Measurements from ENCODE around the gene TMX1. TPM values are rescaled to one million over a fixed set of nuclear protein-coding genes. Genes with fewer than 3 reads are reported as not detected.
A peak's percentile ranks its signal among the peaks of the same experiment; 100 is the strongest.

The TMX1 gene
- total RNA-seq, 1 experiment from 2014 or later, result 46.2 TPM

DNA sequence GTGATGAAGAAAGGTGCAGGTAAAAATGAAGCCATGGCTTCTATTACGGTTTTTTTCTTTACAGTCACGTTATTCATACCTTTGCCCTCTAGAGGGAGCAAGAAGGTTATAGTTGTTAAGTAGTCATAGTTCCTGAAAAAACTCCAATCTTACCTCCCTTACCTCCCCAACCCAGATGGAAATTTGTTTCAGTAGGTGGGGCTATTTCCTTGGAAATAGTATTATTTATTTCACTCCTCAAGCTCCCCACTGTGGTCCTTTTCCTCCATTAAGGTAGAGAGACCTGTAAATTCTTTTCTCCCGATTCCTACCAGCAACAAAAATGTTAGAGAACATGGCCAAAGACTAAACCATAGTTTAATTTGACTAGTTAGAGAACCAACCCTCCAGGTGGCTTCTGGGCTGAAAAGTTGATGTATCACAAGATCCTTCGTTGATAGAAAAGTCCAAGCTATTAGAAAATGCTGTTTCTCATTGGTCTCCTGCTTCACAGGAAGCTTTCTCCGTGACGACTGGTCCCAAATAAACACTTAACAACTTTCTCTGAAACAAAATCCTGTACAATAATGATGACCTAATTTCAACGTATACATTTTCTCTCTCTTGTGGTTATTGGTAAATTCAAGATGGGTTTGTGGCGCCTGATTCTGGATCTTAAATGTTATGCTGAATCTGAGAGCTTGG is 43.5 kb downstream of the TMX1 start:
- Histone ChIP-seq H3K79me2 (ENCODE audit: insufficient read depth, low read length) (peaks cover 15% of the 10 kb centered on the region; the same call in 1 of the 2 replicates), H4K20me1 (ENCODE audit: insufficient read depth) (peaks cover 11% of the 10 kb centered on the region; the same call in 1 of the 2 replicates), H2AFZ (ENCODE audit: low read depth, low read length, poor library complexity, severe bottlenecking) (no peak overlapping the region), H3K9me2 (ENCODE audit: insufficient read depth) (no peaks in the 10 kb centered on the region), H3K27me3 (ENCODE audit: insufficient read depth, low read length) (no peaks in the 10 kb centered on the region), H3K27ac (ENCODE audit: low read depth, low read length) (no peak overlapping the region), H3K4me2 (ENCODE audit: low read length) (no peak overlapping the region), H3K4me1 (ENCODE audit: control insufficient read depth in 1 of 2, insufficient read depth in 2 of 2, low read length in 2 of 2) (no peaks in the 10 kb centered on the region), H3K9ac (ENCODE audit: low read length) (no peak overlapping the region), H3K4me3 (replicated peaks in 1 of 2; ENCODE audit: low read depth in 1 of 2, low read length in 2 of 2) (no peak overlapping the region), H3K9me3 (ENCODE audit: control insufficient read depth in 1 of 2, insufficient read depth in 1 of 2, low read depth in 1 of 2, low read length in 2 of 2) (no peaks in the 10 kb centered on the region), H3K36me3 (ENCODE audit: control insufficient read depth in 1 of 2, insufficient read depth in 2 of 2, low read length in 2 of 2) (peaks cover 2 to 17% of the 10 kb centered on the region in 2 experiments; a peak in 1 of 4 replicates)
- ChIA-PET RAD21 (ENCODE audit: low non-redundant PET in 1 of 2, low total read pairs in 2 of 2, uncharacterized antibody in 2 of 2, unreplicated experiment in 2 of 2) (no interaction called here), POLR2A (no interaction called here), CTCF (interaction anchor here (0.7 to 3.3 kb wide), 7 partner anchors 8 to 697 kb away, joined by 3 to 22 read pairs (median 4); no protein-coding TSS in a partner anchor)
- no TSS peak for BruUV-seq (replicated peaks)
- DNase-seq (ENCODE audit: low read depth, low spot score), result peak; percentile 36
- TF ChIP-seq TCF7L2 (IDR thresholded peaks at IDR 0.05; ENCODE audit: borderline replicate concordance, extremely low read depth, insufficient read depth, insufficient read length), result no peak
- no peak for TF ChIP-seq CBX3 (IDR thresholded peaks at IDR 0.05; ENCODE audit: low read depth)
- TF ChIP-seq, protein P1, sequence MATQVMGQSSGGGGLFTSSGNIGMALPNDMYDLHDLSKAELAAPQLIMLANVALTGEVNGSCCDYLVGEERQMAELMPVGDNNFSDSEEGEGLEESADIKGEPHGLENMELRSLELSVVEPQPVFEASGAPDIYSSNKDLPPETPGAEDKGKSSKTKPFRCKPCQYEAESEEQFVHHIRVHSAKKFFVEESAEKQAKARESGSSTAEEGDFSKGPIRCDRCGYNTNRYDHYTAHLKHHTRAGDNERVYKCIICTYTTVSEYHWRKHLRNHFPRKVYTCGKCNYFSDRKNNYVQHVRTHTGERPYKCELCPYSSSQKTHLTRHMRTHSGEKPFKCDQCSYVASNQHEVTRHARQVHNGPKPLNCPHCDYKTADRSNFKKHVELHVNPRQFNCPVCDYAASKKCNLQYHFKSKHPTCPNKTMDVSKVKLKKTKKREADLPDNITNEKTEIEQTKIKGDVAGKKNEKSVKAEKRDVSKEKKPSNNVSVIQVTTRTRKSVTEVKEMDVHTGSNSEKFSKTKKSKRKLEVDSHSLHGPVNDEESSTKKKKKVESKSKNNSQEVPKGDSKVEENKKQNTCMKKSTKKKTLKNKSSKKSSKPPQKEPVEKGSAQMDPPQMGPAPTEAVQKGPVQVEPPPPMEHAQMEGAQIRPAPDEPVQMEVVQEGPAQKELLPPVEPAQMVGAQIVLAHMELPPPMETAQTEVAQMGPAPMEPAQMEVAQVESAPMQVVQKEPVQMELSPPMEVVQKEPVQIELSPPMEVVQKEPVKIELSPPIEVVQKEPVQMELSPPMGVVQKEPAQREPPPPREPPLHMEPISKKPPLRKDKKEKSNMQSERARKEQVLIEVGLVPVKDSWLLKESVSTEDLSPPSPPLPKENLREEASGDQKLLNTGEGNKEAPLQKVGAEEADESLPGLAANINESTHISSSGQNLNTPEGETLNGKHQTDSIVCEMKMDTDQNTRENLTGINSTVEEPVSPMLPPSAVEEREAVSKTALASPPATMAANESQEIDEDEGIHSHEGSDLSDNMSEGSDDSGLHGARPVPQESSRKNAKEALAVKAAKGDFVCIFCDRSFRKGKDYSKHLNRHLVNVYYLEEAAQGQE (IDR thresholded peaks at IDR 0.05; ENCODE audit: low read depth), result no peak
- TF ChIP-seq SP1 (IDR thresholded peaks at IDR 0.05; ENCODE audit: low read depth), result no peak
- no peak for TF ChIP-seq ZNF274 (IDR thresholded peaks at IDR 0.05; ENCODE audit: low read depth, low read length)
- no peak for TF ChIP-seq POLR2AphosphoS5 (IDR thresholded peaks at IDR 0.05; ENCODE audit: low read depth, low read length)
- no peak for TF ChIP-seq ZFX (IDR thresholded peaks at IDR 0.05)
- TF ChIP-seq, protein P2, sequence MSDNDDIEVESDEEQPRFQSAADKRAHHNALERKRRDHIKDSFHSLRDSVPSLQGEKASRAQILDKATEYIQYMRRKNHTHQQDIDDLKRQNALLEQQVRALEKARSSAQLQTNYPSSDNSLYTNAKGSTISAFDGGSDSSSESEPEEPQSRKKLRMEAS (IDR thresholded peaks at IDR 0.05), result no peak
- peak; percentile 55 to 84 (median 76) for TF ChIP-seq CTCF (IDR thresholded peaks at IDR 0.05 in 2 of 3, conservative IDR thresholded peaks at IDR 0.05 in 1 of 3; ENCODE audit: borderline replicate concordance in 1 of 3, insufficient read depth in 1 of 3, low read depth in 2 of 3, low read length in 2 of 3)
- no peak for TF ChIP-seq YY1 (IDR thresholded peaks at IDR 0.05; ENCODE audit: extremely low read depth, insufficient replicate concordance, low read depth, low read length)
- no peak for TF ChIP-seq SIN3A (IDR thresholded peaks at IDR 0.05; ENCODE audit: low read depth)
- no peak for TF ChIP-seq ELF1 (IDR thresholded peaks at IDR 0.05; ENCODE audit: borderline replicate concordance, low read depth)
- TF ChIP-seq POLR2A (IDR thresholded peaks at IDR 0.05; ENCODE audit: borderline replicate concordance, extremely low read depth, insufficient read depth, insufficient read length), result no peak
- peak; percentile 78 for TF ChIP-seq RAD21 (IDR thresholded peaks at IDR 0.05; ENCODE audit: low read depth)
- no peak for TF ChIP-seq JUND (IDR thresholded peaks at IDR 0.05)
- no peak for TF ChIP-seq SRF (IDR thresholded peaks at IDR 0.05; ENCODE audit: low read depth)
- TF ChIP-seq ZBTB33 (IDR thresholded peaks at IDR 0.05; ENCODE audit: extremely low read depth, insufficient replicate concordance, low read length), result no peak
- intact Hi-C loops (cut with micrococcal nuclease), result loop anchor here (1.0 to 10.0 kb wide), 5 partner anchors 87 to 851 kb away; no protein-coding TSS in a partner anchor
- peak; percentile 81 for ATAC-seq
